DOHH2 (cell line): Measurements from ENCODE around the gene RTTN.
"Not testable (repeated sequence)": the region's sequence is repeated elsewhere in the genome, so short reads cannot be mapped to it uniquely, and the experiment has no call there.

Experiments used
- H3F3A ChIP-seq: fragments of 200-600 bp; sonication (generic), shearing (Covaris generic); 2 replicates; pipeline ENCODE4 v1.6.0; 2016; ENCODE audit warnings: antibody characterized with exemption, mild to moderate bottlenecking; ENCODE audit not compliant: control insufficient read depth, insufficient read depth
- H3K27ac ChIP-seq: fragments of 200-600 bp; sonication (generic); 2 replicates; pipeline ENCODE4 v1.5.1; 2014; ENCODE audit warnings: low read depth, mild to moderate bottlenecking, low read length, moderate library complexity
- H3K27me3 ChIP-seq: fragments of 200-600 bp; sonication (generic); 2 replicates; pipeline ENCODE4 v1.6.1; 2014; ENCODE audit warnings: mild to moderate bottlenecking, low read length, mixed read lengths; ENCODE audit not compliant: control insufficient read depth
- H3K36me3 ChIP-seq: fragments of 200-600 bp; sonication (generic); 2 replicates; pipeline ENCODE4 v1.6.1; 2014; ENCODE audit warnings: mild to moderate bottlenecking, low read length, moderate library complexity, mixed read lengths; ENCODE audit not compliant: control insufficient read depth
- H3K4me1 ChIP-seq: fragments of 200-600 bp; sonication (generic); 2 replicates; pipeline ENCODE4 v1.6.1; 2014; ENCODE audit warnings: mild to moderate bottlenecking, low read length, mixed read lengths; ENCODE audit not compliant: control insufficient read depth
- H3K4me2 ChIP-seq: fragments of 200-600 bp; sonication (generic); 2 replicates; pipeline ENCODE4 v1.6.0; 2014; ENCODE audit warnings: mild to moderate bottlenecking, low read length, moderate library complexity
- H3K4me3 ChIP-seq: fragments of 200-600 bp; sonication (generic); 2 replicates; pipeline ENCODE4 v1.5.1; 2014; ENCODE audit warnings: mild to moderate bottlenecking, low read length, mixed read lengths
- H3K79me2 ChIP-seq: fragments of 200-600 bp; sonication (generic); 2 replicates; pipeline ENCODE4 v1.6.1; 2014; ENCODE audit warnings: mild to moderate bottlenecking, low read length, mixed read lengths; ENCODE audit not compliant: control insufficient read depth
- H3K9me2 ChIP-seq: fragments of 200-600 bp; sonication (generic); replicated peaks from 2 replicates; pipeline ENCODE4 v1.6.1; 2014; ENCODE audit warnings: mild to moderate bottlenecking, low read length, mixed read lengths; ENCODE audit not compliant: control insufficient read depth
- H3K9me3 ChIP-seq: fragments of 200-600 bp; sonication (generic); 2 replicates; pipeline ENCODE4 v1.6.1; 2014; ENCODE audit warnings: antibody characterized with exemption, low read length, mixed read lengths; ENCODE audit not compliant: control insufficient read depth, insufficient read depth
- H4K20me1 ChIP-seq: fragments of 200-600 bp; sonication (generic); 2 replicates; pipeline ENCODE4 v1.6.0; 2014; ENCODE audit warnings: low read depth, mild to moderate bottlenecking, antibody characterized with exemption, low read length, moderate library complexity; ENCODE audit not compliant: control insufficient read depth, insufficient read depth
- EZH2phosphoT487 ChIP-seq: fragments of 200-600 bp; sonication (generic); IDR thresholded peaks from 2 replicates; pipeline ENCODE4 v1.6.1; 2017; ENCODE audit warnings: borderline replicate concordance, mild to moderate bottlenecking, antibody characterized with exemption, low read length, moderate library complexity, mixed read lengths
- TF ChIP-seq, protein P1 (sequence below): fragments of 200-600 bp; sonication (generic); IDR thresholded peaks from one replicate; pipeline ENCODE4 v1.5.1; 2014; ENCODE audit warnings: antibody characterized with exemption, mild to moderate bottlenecking, low read depth, low read length; ENCODE audit not compliant: poor library complexity, severe bottlenecking

Gene RTTN

GRCh38 chr18:70107091-70107490 is 98.4 kb downstream of the RTTN start:
- Histone ChIP-seq H3K4me3 (no peak overlapping the region), H3K4me2 (no peak overlapping the region), H3K27me3 (no peaks in the 10 kb centered on the region), H3K27ac (no peak overlapping the region), H3K9me2 (no peaks in the 10 kb centered on the region), H3F3A (no peaks in the 10 kb centered on the region), H3K36me3 (peaks cover 34% of the 10 kb centered on the region), H3K79me2 (no peaks in the 10 kb centered on the region), H3K4me1 (no peaks in the 10 kb centered on the region), H3K9me3 (no peaks in the 10 kb centered on the region), H4K20me1 (no peaks in the 10 kb centered on the region)
- no peak for TF ChIP-seq EZH2phosphoT487
- TF ChIP-seq, protein P1, sequence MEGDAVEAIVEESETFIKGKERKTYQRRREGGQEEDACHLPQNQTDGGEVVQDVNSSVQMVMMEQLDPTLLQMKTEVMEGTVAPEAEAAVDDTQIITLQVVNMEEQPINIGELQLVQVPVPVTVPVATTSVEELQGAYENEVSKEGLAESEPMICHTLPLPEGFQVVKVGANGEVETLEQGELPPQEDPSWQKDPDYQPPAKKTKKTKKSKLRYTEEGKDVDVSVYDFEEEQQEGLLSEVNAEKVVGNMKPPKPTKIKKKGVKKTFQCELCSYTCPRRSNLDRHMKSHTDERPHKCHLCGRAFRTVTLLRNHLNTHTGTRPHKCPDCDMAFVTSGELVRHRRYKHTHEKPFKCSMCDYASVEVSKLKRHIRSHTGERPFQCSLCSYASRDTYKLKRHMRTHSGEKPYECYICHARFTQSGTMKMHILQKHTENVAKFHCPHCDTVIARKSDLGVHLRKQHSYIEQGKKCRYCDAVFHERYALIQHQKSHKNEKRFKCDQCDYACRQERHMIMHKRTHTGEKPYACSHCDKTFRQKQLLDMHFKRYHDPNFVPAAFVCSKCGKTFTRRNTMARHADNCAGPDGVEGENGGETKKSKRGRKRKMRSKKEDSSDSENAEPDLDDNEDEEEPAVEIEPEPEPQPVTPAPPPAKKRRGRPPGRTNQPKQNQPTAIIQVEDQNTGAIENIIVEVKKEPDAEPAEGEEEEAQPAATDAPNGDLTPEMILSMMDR = no peak

DNA sequence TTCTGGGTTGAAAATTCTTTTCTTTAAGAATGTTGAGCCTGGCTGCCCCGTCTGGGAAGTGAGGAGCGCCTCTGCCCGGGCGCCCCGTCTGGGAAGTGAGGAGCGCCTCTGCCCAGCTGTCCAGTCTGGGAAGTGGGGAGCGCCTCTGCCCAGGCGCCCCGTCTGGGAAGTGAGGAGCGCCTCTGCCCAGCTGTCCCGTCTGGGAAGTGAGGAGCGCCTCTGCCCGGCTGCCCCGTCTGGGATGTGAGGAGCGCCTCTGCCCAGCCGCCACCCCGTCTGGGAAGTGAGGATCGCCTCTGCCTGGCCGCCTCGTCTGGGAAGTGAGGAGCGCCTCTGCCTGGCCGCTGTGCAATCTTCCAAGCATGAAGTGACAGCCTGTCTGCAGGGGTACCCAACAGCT is 102.6 kb downstream of the RTTN start:
- H3K4me3 ChIP-seq, H3K9me3 ChIP-seq, H3K79me2 ChIP-seq, H3K4me2 ChIP-seq, H3K27ac ChIP-seq, H3K9me2 ChIP-seq, H3F3A ChIP-seq, H3K27me3 ChIP-seq, H4K20me1 ChIP-seq, H3K4me1 ChIP-seq: not testable (repeated sequence)
- peaks cover 20% of the 10 kb centered on the region for H3K36me3 ChIP-seq

DNA sequence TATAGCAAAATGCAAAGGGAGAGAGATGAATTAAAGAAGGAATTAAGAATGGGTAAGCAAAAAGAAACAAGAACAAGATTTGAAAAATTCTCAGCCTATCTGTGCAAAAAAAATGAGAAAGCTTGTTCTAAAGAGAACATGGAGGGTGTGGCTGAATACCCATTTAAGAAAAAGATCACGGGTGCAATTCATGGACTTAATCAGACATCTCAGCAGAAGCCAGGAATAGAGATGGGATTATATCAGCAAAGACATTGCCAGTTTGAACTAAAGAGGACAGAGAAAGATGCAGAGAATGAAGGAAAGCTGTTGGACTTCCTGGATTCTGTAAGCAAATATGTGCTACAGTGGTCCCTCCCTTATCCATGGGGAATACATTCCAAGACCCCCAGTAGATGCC is 115.6 kb downstream of the RTTN start:
- H3K4me1 ChIP-seq = no peaks in the 10 kb centered on the region
- peaks cover 17% of the 10 kb centered on the region for H3K36me3 ChIP-seq
- H3K9me2 ChIP-seq = no peaks in the 10 kb centered on the region
- H3K27me3 ChIP-seq = no peaks in the 10 kb centered on the region
- no peaks in the 10 kb centered on the region for H3F3A ChIP-seq
- H3K79me2 ChIP-seq = no peaks in the 10 kb centered on the region
- H3K4me2 ChIP-seq = no peak overlapping the region
- TF ChIP-seq EZH2phosphoT487 = no peak
- TF ChIP-seq, protein P1 = no peak
- no peak overlapping the region for H3K4me3 ChIP-seq
- H4K20me1 ChIP-seq = no peaks in the 10 kb centered on the region
- H3K27ac ChIP-seq = no peak overlapping the region
- no peaks in the 10 kb centered on the region for H3K9me3 ChIP-seq

DNA sequence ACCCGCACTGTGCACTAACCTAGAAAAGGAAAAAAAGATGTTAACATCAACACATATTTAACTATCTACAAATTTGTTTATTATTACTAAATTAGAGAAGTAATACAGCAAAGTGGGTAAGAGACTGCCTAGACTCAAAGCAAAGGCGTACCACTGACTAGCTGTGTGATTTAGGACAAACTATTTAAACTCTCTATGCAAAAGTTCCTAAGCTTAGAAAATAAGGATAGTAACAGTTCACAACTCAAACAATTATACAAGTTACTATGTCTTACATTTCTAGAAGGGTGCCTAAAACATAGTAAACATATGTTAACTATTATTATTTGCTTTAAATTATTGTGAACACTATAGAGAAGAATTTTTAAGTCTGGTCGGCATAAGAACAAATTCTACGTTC is 119.4 kb downstream of the RTTN start:
- Histone ChIP-seq H3K4me3 (no peak overlapping the region), H3F3A (no peaks in the 10 kb centered on the region), H3K79me2 (no peaks in the 10 kb centered on the region), H3K36me3 (peaks cover 21% of the 10 kb centered on the region), H3K27ac (no peak overlapping the region), H3K9me2 (no peaks in the 10 kb centered on the region), H4K20me1 (no peaks in the 10 kb centered on the region), H3K4me2 (no peak overlapping the region), H3K9me3 (no peaks in the 10 kb centered on the region), H3K4me1 (no peaks in the 10 kb centered on the region), H3K27me3 (no peaks in the 10 kb centered on the region)
- TF ChIP-seq EZH2phosphoT487 = no peak
- TF ChIP-seq, protein P1 = no peak
